Stimulated activated naive B cell treated with anti-CD40 and anti-IgM and Interleukin-4, amounts not matched to agents 10 μg/mL and 1 μg/mL and 100 μg/mL, for 72 hours (primary cell): ENCODE results near the gene GATD1.
A peak's percentile ranks its signal among the peaks of the same experiment; 100 is the strongest.

Experiments used
- ATAC-seq, 2 donors: fragments of 150-1000 bp; cut with Tn5 transposase; replicated peaks; 2 replicates each; pipeline ENCODE4 v1.10.0; 2021; ENCODE audit warnings: moderate library complexity in 1 of 2
- DNase-seq: peaks from one replicate; pipeline ENCODE4 v3.0.0; 2021
- H3K27ac Mint-ChIP-seq: one replicate; pipeline ENCODE4 v1.8.0; 2022; ENCODE audit warnings: mild to moderate bottlenecking, mixed read lengths
- H3K27me3 Mint-ChIP-seq, 2 donors: one replicate each; pipeline ENCODE4 v1.8.0; 2022; ENCODE audit warnings: mixed read lengths in 2 of 2
- H3K36me3 Mint-ChIP-seq, 2 donors: one replicate each; pipeline ENCODE4 v1.8.0; 2022; ENCODE audit warnings: mixed read lengths in 2 of 2, mild to moderate bottlenecking in 1 of 2
- H3K4me1 Mint-ChIP-seq, 2 donors: one replicate each; pipeline ENCODE4 v1.8.0; 2022; ENCODE audit warnings: mixed read lengths in 2 of 2, mild to moderate bottlenecking in 1 of 2
- H3K4me3 Mint-ChIP-seq, 2 donors: one replicate each; pipeline ENCODE4 v1.8.0; 2022; ENCODE audit warnings: mild to moderate bottlenecking in 2 of 2, mixed read lengths in 2 of 2, moderate library complexity in 1 of 2
- H3K9me3 Mint-ChIP-seq, 2 donors: one replicate each; pipeline ENCODE4 v1.8.0; 2022; ENCODE audit warnings: mixed read lengths in 2 of 2, mild to moderate bottlenecking in 1 of 2

GATD1 gene, protein sequence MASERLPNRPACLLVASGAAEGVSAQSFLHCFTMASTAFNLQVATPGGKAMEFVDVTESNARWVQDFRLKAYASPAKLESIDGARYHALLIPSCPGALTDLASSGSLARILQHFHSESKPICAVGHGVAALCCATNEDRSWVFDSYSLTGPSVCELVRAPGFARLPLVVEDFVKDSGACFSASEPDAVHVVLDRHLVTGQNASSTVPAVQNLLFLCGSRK

GRCh38 chr11:777288-778255 is at the start of gene GATD1:
TSS of gene GATD1 (minus strand) at chr11:777487. CDS start at chr11:777462, 25 bp downstream.
- DNase-seq, result peak; percentile 91
- peak within 1 kb of the TSS; percentile 98 to 99 for H3K4me3 Mint-ChIP-seq
- H3K9me3 Mint-ChIP-seq, result no peaks in the 10 kb centered on the region
- peaks cover 15 to 47% of the 10 kb centered on the region in 2 donors for H3K4me1 Mint-ChIP-seq
- peak within 1 kb of the TSS; percentile 94 for H3K27ac Mint-ChIP-seq
- peak; percentile 86 to 87 for ATAC-seq
- no peaks in the 10 kb centered on the region for H3K27me3 Mint-ChIP-seq
- H3K36me3 Mint-ChIP-seq, result peaks cover 15 to 26% of the 10 kb centered on the region in 2 donors

DNA sequence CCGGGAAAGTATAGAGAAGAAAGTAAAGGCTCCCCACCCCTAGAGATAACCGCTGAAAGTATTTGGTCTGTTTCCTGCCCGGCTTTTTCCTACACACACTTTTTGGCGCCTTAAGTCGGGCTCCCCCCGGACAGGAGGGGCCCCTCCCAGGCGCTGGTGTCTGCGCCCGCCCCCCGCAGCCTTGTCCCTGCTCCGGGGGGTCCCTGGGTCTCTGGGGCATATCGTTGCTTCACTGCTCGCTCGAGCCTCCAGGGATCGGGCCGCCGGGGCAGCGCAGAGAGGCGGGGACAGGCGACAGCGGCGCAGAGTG is 49.5 kb upstream of the GATD1 start:
- Mint-ChIP-seq H3K9me3 (no peaks in the 10 kb centered on the region), H3K27me3 (peaks cover 37 to 42% of the 10 kb centered on the region in 2 donors), H3K27ac (no peak overlapping the region), H3K4me1 (peaks cover 24 to 50% of the 10 kb centered on the region in 2 donors), H3K36me3 (peaks cover 9 to 20% of the 10 kb centered on the region in 2 donors), H3K4me3 (peak overlapping the region; percentile 62 to 73)
- DNase-seq, result no peak
- ATAC-seq, result peak; percentile 21 to 22

DNA sequence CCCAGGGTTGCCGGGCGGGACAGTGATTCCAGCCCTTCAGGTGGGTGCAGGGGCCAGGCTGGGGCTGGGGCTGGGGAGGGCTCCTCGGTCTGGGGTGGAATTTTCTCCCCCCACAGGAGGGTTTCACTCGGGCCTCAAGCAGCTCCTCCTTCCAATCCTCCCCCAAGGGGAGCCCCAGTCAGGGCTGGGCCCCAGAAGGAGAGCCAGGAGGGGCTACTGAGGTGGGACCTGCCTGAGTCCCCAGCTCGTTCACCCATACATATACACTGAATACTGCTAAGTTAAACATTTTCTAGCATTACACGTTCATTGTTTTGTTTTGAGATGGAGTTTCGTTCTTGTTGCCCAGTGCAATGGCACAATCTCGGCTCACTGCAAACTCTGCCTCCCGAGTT is 48.9 kb upstream of the GATD1 start:
- peaks cover 9 to 20% of the 10 kb centered on the region in 2 donors for H3K36me3 Mint-ChIP-seq
- H3K4me1 Mint-ChIP-seq, result peaks cover 23 to 48% of the 10 kb centered on the region in 2 donors
- no peaks in the 10 kb centered on the region for H3K9me3 Mint-ChIP-seq
- peaks cover 31 to 37% of the 10 kb centered on the region in 2 donors for H3K27me3 Mint-ChIP-seq
- no peak for ATAC-seq
- H3K4me3 Mint-ChIP-seq, result peak overlapping the region; percentile 62 to 73
- H3K27ac Mint-ChIP-seq, result no peak overlapping the region
- no peak for DNase-seq

DNA sequence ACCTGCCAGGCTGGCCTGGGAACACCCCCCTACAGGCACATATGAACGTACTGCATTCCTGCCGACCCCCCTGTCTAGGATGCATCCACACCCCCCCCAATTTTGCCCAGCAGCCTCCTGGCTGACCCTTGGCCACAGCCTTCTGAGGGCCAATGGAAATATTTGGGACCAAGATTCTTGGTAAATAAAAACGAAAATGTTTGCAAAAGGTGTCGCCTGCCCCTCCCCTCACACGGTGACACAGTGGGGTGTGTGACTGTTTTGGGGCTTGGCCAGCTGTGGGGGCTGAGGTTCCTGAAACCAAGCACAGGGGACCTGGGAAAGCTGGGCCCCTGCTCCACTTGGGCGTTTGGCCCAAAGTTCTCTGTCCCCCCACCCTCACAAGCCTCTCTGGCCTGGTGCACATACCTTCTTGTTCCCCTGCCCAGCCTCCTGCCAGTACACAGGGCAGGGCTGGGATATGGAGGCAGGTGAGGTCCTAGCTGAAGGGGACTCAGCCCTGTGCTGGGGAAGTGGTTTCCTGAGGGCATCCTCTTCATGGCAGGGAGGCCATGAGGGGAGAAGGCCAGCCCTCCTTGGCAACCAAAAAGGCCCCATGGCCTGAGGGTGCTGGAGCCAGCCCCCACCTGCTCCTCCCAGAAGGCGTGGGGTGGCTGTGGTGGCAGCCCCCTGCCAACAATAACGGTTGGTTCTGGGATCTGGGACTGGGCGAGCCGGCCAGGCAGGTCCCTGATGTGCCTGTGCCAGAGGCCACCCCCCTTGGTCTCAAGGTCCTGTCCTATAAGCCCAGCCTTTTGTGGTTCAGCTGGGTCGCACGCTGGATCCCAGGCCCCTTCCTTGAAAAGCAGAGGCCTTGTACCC is 48.3 kb upstream of the GATD1 start:
- no peak overlapping the region for H3K27ac Mint-ChIP-seq
- ATAC-seq (no peak), DNase-seq (no peak)
- peaks cover 29 to 49% of the 10 kb centered on the region in 2 donors for H3K4me1 Mint-ChIP-seq
- H3K27me3 Mint-ChIP-seq, result peaks cover 28 to 33% of the 10 kb centered on the region in 2 donors
- H3K4me3 Mint-ChIP-seq, result no peak overlapping the region
- peaks cover 12 to 20% of the 10 kb centered on the region in 2 donors for H3K36me3 Mint-ChIP-seq
- no peaks in the 10 kb centered on the region for H3K9me3 Mint-ChIP-seq

DNA sequence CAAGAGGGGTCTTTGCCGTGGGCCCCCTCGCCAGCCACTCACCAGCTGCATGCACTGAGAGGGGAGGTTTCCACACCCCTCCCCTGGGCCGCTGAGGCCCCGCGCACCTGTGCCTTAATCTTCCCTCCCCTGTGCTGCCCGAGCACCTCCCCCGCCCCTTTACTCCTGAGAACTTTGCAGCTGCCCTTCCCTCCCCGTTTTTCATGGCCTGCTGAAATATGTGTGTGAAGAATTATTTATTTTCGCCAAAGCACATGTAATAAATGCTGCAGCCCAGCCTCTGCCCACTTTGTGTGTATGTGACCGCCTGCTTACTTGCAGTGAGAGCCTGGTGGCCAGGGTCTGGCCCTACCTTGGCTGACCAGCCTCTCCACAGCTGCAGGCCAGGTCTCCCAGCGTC is 47.7 kb upstream of the GATD1 start:
- H3K36me3 Mint-ChIP-seq, result peaks cover 12 to 20% of the 10 kb centered on the region in 2 donors
- no peaks in the 10 kb centered on the region for H3K9me3 Mint-ChIP-seq
- ATAC-seq (no peak), DNase-seq (no peak)
- no peak overlapping the region for H3K4me3 Mint-ChIP-seq
- H3K27ac Mint-ChIP-seq, result no peak overlapping the region
- peaks cover 33 to 50% of the 10 kb centered on the region in 2 donors for H3K4me1 Mint-ChIP-seq
- H3K27me3 Mint-ChIP-seq, result peaks cover 24 to 27% of the 10 kb centered on the region in 2 donors

DNA sequence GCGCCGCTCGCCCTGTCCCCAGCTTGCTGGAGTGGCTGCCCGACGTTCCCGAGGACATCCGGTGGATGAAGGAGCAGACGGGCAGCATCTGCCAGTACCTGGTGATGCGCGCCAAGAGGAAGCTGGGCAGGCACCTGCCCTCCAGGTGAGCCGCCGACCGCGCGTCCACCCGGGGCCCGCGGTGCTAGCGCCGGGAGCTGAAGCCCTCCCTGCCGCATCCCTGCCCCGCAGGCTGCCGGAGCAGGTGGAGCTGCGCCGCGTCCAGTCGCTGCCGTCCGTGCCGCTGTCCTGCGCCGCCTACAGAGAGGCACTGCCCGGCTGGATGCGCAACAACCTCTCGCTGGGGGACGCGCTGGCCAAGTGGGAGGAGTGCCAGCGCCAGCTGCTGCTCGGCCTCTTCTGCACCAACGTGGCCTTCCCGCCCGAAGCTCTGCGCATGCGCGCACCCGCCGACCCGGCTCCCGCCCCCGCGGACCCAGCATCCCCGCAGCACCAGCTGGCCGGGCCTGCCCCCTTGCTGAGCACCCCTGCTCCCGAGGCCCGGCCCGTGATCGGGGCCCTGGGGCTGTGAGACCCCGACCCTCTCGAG is 47.1 kb upstream of the GATD1 start:
- DNase-seq, result no peak
- no peaks in the 10 kb centered on the region for H3K9me3 Mint-ChIP-seq
- ATAC-seq, result no peak
- no peak overlapping the region for H3K27ac Mint-ChIP-seq
- peaks cover 31 to 47% of the 10 kb centered on the region in 2 donors for H3K4me1 Mint-ChIP-seq
- peaks cover 12 to 20% of the 10 kb centered on the region in 2 donors for H3K36me3 Mint-ChIP-seq
- H3K27me3 Mint-ChIP-seq, result peaks cover 19 to 21% of the 10 kb centered on the region in 2 donors
- no peak overlapping the region for H3K4me3 Mint-ChIP-seq

GRCh38 chr11:823441-824291 is 46.4 kb upstream of the GATD1 start:
- H3K27ac Mint-ChIP-seq, result no peak overlapping the region
- no peaks in the 10 kb centered on the region for H3K9me3 Mint-ChIP-seq
- peaks cover 24 to 41% of the 10 kb centered on the region in 2 donors for H3K4me1 Mint-ChIP-seq
- H3K4me3 Mint-ChIP-seq, result no peak overlapping the region
- DNase-seq (no peak), ATAC-seq (no peak)
- peaks cover 12 to 14% of the 10 kb centered on the region in 2 donors for H3K27me3 Mint-ChIP-seq
- peaks cover 12 to 20% of the 10 kb centered on the region in 2 donors for H3K36me3 Mint-ChIP-seq

DNA sequence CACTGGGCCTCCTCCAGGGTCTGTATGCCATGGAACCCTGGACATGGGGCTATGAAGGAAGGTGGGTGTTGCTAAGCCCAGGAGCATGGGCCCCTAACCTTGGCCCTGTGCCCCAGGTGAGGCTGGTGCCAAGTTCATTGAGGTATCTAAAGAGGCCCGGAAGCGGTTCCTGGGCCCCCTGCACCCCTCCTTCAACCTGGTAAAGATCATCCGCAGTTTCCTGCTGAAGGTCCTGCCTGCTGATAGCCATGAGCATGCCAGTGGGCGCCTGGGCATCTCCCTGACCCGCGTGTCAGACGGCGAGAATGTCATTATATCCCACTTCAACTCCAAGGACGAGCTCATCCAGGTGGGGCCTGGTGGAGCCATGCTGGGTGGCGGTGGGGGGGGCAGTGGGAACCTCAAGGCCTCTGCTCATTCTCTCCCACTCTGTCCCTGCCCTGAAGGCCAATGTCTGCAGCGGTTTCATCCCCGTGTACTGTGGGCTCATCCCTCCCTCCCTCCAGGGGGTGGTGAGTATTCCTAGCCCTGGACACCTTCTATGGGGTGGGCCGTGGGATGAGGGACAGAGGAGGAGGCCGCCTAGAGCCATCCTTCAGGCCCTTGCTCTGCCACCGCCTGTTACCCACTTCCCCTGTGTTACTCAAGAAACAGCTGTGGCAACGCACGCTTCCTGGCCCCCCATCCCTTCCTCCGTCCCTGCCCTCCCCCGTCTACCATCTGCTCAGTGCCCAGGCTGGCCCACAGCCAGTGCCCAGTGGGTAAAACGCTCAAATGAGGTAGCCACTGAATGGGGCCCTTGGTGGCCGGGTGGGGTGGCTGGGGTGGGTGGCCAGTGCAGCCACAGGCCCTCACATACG is 44.5 kb upstream of the GATD1 start:
- Mint-ChIP-seq H3K4me3 (no peak overlapping the region), H3K27me3 (no peaks in the 10 kb centered on the region), H3K27ac (no peak overlapping the region), H3K9me3 (no peaks in the 10 kb centered on the region), H3K4me1 (peaks cover 12 to 32% of the 10 kb centered on the region in 2 donors), H3K36me3 (peaks cover 16 to 22% of the 10 kb centered on the region in 2 donors)
- DNase-seq (no peak), ATAC-seq (no peak)

- no peaks in the 10 kb centered on the region for H3K27me3 Mint-ChIP-seq
- peak overlapping the region; percentile 65 for H3K27ac Mint-ChIP-seq
- peaks cover 14 to 32% of the 10 kb centered on the region in 2 donors for H3K4me1 Mint-ChIP-seq
- peaks cover 19 to 24% of the 10 kb centered on the region in 2 donors for H3K36me3 Mint-ChIP-seq
- DNase-seq, result no peak
- H3K4me3 Mint-ChIP-seq, result peak overlapping the region; percentile 85 to 87
- ATAC-seq, result no peak
- H3K9me3 Mint-ChIP-seq, result no peaks in the 10 kb centered on the region
These were observed 43.6 kb upstream of the GATD1 start for GRCh38 chr11:820655-821511.

DNA sequence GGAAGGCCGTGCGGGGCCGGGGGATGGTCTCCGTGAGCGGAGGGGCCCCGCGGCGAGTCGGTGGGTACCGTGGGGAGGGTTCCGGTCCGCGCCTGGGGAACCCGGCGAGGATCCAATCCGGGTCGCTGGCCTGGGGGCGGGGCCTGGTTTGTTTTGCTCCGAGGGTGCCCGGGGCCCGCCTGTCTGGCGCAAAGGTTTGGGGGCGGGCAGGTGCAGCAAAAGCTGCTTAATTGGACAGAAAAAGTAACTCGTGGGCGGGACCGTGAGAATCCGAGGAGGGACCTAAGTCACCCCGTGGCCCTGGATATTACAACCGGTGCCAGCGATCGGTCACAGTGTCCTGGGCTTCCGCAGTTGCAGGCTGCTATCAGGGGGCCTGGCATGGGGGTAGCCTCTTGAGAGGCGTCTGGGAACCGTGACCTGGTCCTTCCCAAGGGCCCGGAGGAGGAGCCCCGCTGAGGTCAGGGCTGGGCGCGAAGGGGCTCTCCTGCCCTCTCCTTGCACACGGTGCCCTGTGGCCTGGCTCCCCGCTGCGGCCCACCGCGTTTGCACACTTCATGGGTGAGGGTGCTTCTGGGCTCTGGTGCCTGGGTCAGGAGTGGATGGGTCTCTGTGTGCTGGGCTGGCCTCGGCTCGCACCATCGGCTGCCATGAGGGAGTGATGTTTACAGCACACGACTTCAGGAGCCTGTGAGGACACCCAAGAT is 42.8 kb upstream of the GATD1 start:
- Mint-ChIP-seq H3K27ac (peak overlapping the region; percentile 94), H3K27me3 (no peaks in the 10 kb centered on the region), H3K4me1 (peaks cover 14 to 32% of the 10 kb centered on the region in 2 donors), H3K9me3 (no peaks in the 10 kb centered on the region), H3K36me3 (peaks cover 16 to 18% of the 10 kb centered on the region in 2 donors), H3K4me3 (peak overlapping the region; percentile 85 to 87)
- peak; percentile 88 for DNase-seq
- ATAC-seq, result peak; percentile 77 to 82
